T1000 (cell line): ENCODE data around the gene G2E3.

Source experiments
- DNase-seq: peaks from one replicate; lab custom pipeline; 2025; ENCODE audit warnings: mixed read lengths; lab: John Stamatoyannopoulos, UW

The G2E3 gene

DNA sequence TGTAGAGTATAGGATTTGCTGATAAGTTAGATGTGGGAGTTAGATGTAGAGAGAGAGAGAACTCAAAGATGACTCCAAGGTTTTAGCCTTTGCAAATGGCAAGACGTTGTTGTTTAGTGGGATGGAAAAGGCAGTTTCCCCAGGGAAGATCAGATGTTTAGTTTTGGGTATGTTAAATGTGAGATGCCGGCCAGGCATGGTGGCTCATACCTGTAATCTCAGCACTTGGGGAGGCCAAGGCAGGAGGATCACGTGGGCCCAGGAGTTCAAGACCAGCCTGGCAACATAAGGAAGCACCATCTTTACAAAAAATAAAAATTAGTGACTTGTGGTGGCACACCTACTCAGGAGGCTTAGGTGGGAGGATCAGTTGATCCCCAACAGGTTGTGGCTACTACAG lies 96.7 kb downstream of the G2E3 start:
- no peak for DNase-seq

- no peak for DNase-seq
Measured at GRCh38 chr14:30656190-30656632, 97.3 kb downstream of the G2E3 start.

DNA sequence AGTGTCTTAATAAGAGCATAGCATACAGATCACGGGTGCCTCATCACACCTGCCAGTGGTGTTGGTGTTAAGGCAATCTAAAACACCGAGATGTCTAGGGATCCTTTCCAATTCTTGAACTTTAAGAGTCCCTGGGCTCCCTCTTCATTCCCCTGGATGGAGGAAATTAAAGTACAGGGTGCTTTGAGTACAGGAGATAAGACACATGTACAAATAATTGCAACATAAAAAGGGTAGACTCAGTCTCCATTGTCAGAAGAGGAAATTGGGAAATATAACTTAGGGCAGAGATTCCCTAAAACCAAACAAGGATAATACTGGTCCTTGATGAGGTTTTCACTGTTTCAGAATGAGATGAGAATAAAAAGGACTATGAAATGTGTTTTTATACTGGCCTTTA lies 98.1 kb downstream of the G2E3 start:
- DNase-seq, result no peak

DNA sequence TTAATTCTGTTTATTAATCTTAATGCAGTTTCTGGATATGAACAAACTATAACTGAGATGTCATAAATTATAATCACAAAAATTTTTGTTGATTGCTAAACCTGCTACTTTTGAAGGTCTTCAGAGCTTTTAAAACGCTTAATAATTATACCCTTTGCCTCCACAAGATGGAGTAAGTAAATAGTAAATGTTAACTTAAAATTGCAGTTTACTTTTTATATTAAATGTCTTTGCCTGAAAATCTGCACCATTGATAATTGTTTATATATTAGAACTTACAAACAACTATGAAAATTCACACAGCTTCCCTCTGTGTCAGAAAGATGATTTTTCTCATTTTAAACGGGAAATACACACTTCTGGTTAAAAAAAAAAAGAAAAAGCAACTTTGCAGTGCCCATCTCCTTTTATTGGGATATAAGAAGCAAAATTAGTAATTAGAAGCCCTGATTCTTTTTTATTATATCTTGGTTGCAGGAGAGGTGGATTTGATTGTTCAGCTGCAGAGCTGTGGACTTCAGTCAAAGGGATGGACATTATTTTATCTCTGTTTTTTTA lies 98.7 kb downstream of the G2E3 start:
- no peak for DNase-seq

DNA sequence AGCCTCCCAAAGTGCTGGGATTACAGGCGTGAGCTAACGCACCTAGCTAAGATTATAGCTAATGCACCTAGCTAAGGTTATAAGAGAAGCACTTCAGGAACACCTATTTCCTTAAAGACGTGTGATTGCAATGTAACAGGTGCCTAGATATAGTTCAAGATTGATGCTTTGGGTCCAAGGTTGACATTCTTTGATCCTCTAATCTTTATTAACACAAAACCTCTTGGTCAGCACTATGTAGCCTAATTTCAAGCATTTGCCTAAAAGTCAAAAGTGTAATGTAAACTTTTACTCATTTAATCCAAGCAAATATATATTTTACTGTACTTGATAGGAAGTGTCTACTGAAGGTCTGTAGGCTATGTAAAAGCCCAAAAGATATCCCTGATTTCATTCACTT lies 99.7 kb downstream of the G2E3 start:
- DNase-seq, result no peak

DNA sequence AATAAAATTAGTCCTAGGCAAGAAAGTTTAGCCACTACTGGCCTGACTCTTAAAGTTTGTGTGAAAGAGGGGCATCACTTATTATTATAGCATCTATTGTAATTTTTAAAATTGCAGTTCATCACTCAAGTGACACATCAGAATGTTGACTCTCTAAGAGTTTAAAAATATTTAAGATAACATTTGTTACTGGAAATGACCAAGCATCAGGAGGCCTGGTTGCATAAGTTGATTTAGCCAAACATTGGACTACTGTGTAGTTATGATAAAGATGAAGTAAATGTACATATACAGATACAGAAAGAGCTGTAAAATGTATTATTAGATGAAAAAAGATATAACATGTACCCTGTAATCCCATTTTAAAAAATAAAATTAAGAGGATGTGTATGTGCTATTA lies 110.6 kb downstream of the G2E3 start:
- DNase-seq, result no peak
